Activated CD4-positive, CD25-positive, alpha-beta regulatory T cell (primary cell): ENCODE measurements around the gene CPEB3.
"Not testable (repeated sequence)": the region's sequence is repeated elsewhere in the genome, so short reads cannot be mapped to it uniquely, and the experiment has no call there.

Source experiments
- DNase-seq, 4 experiments: peaks; one replicate each; lab custom pipeline; 2025; lab: John Stamatoyannopoulos, UW

CPEB3 gene

GRCh38 chr10:92102601-92103213 is 188.2 kb downstream of the CPEB3 start:
- no peak for DNase-seq

DNA sequence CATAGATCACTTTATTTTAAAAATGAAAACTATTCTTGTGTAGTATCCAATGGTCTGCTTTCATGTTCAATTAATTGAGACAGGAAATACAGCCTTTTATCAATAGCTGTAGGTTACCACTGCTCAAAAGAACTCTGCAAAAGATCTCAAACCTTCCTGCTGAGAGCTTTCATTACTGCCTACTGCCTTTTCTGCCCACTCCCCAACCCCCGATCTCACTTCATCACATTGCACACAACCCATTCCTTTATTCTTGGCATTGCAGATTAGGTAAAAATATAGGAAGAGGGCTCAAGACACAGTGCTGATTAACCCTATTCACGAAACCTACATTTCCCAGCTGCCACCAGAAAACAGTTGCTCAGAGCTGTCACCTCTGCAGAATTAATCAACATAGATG is 195.9 kb downstream of the CPEB3 start:
- DNase-seq: no peak

DNA sequence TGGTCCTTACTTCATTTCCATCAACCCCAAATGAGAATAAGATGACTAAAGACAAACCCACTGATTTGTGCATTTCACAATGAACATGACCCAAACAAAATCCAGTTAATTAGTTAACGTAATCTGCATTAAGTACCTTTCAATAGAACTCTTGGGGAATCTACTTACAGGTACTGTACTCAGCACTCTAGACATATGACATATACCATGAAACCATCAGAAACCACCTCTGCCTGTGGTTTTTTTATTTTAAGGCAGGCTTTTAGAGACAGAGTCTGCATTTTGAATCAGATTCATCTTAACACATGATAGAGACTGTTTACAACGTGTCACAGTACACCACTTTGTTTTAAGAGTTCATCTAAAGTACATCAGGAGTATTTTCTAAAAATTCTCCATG is 198.9 kb downstream of the CPEB3 start:
- no peak for DNase-seq

DNA sequence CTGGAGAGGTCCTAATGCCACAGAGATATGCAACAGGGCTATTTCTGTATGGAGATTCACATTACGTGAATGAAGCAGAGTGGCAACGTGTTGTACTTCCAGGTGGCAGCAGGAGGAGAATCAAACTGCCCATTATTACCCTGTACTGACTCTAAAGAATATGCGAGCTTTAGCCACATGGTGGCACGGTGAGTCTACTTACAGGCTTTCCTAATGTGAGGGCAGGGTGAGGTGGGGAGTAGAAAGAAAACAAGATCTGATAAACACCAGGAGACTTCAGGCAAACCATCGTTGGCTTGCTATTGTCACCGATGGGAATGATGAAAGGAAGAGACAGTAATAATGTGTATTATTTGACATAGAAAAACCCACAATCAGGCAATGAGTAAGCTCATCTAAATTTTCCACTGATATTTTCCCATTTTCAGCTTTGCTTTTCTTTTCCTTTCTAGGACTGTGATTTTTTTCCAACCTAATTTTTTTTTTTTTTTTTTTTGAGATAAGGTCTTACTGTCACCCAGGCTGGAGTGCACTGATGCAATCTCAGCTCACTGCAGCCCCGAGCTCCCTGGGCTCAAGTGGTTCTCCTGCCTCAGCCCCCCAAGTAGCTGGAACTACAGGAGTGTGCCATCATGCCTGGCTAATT is 203.0 kb downstream of the CPEB3 start:
- DNase-seq: peak in 3 of 4 experiments; percentile 5 to 18 (median 11)

GRCh38 chr10:92082583-92083280 is 208.1 kb downstream of the CPEB3 start:
- DNase-seq: no peak

- no peak for DNase-seq
These were observed 209.2 kb downstream of the CPEB3 start for GRCh38 chr10:92081641-92082040.

DNA sequence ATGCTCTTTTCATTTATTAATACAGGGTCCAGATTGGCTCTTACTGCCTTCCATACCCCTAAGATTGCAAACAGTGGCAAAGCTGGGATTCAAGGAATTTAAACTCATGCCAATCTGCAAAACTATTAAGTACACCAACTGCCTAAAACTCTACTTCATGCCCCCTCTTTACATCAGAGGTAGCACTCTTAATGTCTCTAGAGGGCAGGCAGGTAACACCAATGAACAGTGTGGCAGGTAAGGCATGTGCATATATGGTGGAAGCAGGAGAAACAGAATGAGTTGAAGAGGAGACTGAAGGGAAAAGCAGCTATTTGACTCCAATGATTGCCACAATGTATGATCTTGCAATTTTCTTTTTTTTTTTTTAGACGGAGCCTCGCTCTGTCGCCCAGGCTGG is 210.6 kb downstream of the CPEB3 start:
- no peak for DNase-seq

- DNase-seq: no peak
These were observed 211.9 kb downstream of the CPEB3 start for GRCh38 chr10:92079003-92079402.

GRCh38 chr10:92076722-92077121 is 214.2 kb downstream of the CPEB3 start:
- no peak for DNase-seq

DNA sequence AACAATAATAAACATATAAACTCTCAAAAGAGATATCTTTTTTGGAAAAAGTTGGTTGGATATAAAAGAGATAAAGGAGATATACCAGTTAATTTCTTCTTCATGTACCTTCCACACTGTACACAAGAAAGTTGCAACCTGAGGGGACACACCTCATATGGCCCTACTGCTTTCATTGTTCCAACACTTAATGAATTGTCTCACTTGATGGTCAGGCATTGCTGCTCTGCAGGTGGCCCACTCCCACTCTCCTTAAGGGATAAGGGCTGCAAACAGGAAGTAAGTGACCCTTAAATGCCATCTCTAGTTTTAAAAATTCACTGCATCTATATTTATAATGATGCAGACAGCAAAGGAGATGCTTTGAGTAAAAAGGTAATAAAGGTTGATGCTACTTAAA is 215.0 kb downstream of the CPEB3 start:
- no peak for DNase-seq

DNA sequence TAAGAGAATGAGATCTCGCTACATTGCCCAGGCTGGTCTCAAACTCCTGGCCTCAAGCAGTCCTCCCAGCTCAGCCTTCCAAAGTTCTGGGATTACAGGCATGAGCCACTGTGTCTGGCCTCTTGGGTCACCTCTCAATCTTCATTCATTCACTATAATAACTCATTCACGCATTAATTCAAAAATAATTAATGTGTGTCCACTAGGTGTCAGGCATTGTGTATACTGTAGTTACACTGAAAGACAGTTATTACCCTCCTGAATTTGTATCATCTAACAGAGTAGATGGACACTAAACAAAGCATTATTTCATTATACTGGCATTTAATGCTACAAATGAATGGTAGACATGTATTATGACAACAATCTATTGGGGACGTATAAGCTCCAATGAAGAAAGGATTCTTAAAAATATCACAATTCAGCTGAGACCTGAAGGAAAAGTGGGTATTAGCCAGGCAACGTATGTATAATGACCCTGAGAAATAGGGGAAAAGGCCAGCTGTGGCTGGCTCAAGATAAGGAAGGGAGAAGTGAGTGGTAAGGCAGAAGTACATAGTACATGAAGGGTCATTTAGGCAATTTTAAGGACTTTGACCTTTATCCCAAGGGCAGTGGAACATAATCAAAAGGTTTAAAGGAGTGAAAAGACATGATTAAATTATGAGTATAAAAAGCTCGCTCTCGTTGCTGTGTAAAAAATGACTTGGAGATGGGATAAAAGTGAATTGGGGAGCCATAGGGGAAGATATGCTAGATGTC is 216.6 kb downstream of the CPEB3 start:
- DNase-seq: no peak

DNA sequence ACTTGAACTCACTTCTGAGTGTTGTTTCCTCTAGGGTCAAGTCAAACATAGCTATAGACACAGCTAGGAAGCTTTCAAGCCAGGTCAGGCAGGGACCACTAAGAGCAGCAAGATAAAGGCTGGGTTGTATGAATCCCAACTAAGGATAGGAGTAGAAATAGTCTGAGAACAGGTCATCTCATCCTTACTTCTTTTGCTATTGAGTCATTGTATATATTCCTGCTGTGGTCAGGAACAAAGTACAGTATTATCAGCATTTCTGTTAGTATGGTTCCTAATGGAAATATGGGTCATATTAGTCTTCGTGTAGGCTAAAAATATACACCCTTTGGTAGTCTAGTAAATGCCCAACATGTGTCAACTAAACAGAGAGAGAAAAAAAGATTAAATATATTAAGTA is 222.0 kb downstream of the CPEB3 start:
- DNase-seq: no peak

- no peak for DNase-seq
These were observed 224.5 kb downstream of the CPEB3 start for GRCh38 chr10:92066386-92066785.

DNA sequence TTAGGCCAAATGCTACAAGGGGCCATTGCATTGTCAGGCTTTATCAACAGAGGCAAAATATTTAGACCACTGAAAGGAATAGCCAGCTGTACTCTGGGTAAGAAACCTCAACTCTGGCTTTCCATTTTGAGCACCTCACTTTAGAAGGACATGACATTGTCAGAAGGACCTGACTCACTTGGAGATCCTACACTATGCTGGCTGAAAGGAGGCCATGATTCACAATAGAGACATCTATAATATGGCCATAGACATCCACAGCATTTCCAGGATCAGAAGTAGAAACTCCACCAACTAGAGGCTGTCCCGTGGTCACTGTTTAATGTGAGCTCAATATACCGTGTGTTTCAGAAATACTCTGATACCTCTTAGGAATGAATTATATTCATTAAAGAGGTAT is 226.4 kb downstream of the CPEB3 start:
- no peak for DNase-seq

GRCh38 chr10:92062273-92062672 is 228.6 kb downstream of the CPEB3 start:
- no peak for DNase-seq

GRCh38 chr10:92054807-92055206 is 236.1 kb downstream of the CPEB3 start:
- no peak for DNase-seq

DNA sequence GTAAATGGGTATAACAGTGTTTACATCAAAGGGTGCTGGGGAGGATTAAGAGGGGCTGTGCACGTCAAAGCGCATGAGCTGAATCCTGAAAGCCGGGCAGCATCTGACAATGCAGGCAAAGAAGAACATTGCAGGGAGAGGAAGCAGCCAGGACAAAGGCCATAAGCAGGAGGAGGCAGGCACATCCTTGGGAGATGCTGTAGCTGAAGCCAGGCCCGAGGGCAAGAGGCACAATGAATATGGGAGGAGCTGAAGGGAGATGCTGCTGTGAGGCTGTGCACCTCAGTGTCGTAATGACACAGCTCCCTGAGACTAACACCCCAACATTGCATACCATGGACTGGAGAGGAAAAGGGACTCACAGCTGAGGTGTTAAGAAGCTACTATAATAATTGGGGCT is 238.1 kb downstream of the CPEB3 start:
- no peak for DNase-seq

DNA sequence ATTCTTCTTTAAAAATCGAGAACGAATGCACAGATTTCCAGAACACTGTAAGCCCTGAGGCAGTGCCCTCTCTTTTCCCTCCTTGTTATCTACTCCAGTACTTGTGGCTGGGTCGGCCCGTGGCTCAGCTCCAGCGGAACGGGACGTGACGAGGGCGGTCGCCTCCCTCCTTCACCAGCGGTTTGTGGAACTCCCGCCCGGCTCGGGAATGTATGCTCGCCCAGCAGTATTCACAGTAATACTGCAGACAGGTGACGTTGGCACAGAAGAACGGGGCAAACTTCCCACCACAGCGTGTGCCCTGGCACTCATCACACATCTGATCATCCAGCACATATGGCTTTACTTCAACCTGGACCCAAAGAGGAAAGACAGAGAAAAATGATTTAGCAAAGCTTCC is 238.8 kb downstream of the CPEB3 start:
- DNase-seq: no peak

DNA sequence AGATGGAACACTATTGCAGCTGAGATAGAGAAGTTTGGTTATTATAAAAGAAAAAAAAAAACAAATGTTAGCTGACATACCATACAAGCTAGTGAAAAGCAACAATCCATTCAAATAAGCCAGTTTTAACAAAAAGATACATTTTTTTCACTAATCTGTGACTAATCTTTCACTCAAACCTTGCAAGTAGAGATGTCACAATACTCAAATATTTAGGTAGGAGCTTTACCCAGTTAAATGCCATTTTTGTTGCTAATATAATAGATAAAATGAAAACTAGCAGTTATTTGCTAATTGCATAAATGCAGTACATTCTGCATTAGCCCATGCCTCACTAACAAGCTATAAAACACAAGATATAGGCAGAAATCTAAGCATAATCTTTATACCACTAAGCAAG is 243.7 kb downstream of the CPEB3 start:
- no peak for DNase-seq

GRCh38 chr10:92045641-92046106 is 245.2 kb downstream of the CPEB3 start:
- DNase-seq: no peak

GRCh38 chr10:92042541-92042940 is 248.3 kb downstream of the CPEB3 start:
- DNase-seq: no peak

DNA sequence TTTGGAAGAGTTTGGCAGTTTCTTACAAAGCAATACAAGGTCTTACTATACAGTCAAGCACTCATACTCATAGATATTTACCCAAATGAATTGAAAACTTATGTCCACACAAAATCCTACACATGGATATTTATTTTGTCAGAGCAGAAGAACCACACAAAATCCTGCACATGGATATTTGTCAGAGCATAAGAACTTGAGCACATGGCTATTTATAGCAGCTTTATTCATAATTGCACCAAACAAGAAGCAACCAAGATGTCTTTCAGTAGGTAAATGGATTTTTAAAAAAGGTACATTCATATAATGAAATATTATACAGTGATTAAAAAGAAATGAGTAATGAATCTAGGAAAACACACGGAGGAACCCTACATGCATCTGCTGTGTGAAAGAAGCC is 251.9 kb downstream of the CPEB3 start:
- no peak for DNase-seq

GRCh38 chr10:92033070-92033469 is 257.8 kb downstream of the CPEB3 start:
- DNase-seq: not testable (repeated sequence)
